ENCODE measurements around the gene ZSWIM6. TPM values are rescaled to one million over a fixed set of nuclear protein-coding genes. Genes with fewer than 3 reads are reported as not detected.

Gene ZSWIM6
- polyA plus RNA-seq (ENCODE audit: insufficient read length) = 34.3 TPM
- long read RNA-seq, donor 1 = 0 reads
- long read RNA-seq, donor 2, full-length matches to known transcripts = 1 of 1 reads
- long read RNA-seq, donor 2, partial matches to known transcripts = 0 of 1 reads
- long read RNA-seq, donor 2, other reads (novel, unspliced or antisense) = 0 of 1 reads
- long read RNA-seq, donor 3, full-length matches to known transcripts = 1 of 8 reads
- long read RNA-seq, donor 3, partial matches to known transcripts = 7 of 8 reads
- long read RNA-seq, donor 3, other reads (novel, unspliced or antisense) = 0 of 8 reads
- long read RNA-seq, donor 4 = 0 reads
- long read RNA-seq, donor 5, full-length matches to known transcripts = 1 of 45 reads
- long read RNA-seq, donor 5, partial matches to known transcripts = 44 of 45 reads
- long read RNA-seq, donor 5, other reads (novel, unspliced or antisense) = 0 of 45 reads
- long read RNA-seq, donor 6, full-length matches to known transcripts = 1 of 1 reads
- long read RNA-seq, donor 6, partial matches to known transcripts = 0 of 1 reads
- long read RNA-seq, donor 6, other reads (novel, unspliced or antisense) = 0 of 1 reads
- long read RNA-seq, donor 7, full-length matches to known transcripts = 2 of 2 reads
- long read RNA-seq, donor 7, partial matches to known transcripts = 0 of 2 reads
- long read RNA-seq, donor 7, other reads (novel, unspliced or antisense) = 0 of 2 reads
- long read RNA-seq, donor 8 = 0 reads

- DNase-seq = peak; percentile 98
Observed at GRCh38 chr5:61331407-61332357, at the start of gene ZSWIM6. Gene ZSWIM6 (plus strand): TSS chr5:61332258. CDS start chr5:61332273, 15 bp downstream.

- DNase-seq = no peak
Observed at GRCh38 chr5:61283471-61283870, 48.6 kb upstream of the ZSWIM6 start.

DNA sequence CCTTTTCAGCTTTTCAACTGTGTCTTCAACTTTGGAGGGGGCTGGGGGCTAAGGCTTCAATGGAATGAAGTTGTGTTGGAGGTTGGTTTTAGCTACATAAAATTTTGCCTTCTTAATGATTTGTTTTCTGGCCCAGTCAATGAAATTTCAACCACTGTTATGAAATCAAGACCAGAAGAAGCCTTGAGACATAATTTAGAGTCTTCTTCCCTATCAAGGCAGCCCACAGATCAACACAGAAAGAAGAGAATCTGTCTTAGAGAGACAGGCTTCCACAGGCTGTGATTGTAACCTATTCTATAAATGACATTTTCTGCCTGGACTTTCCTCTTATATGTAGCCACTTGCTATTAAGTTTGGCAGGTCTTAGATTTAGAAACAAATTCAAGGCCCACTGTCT lies 46.5 kb upstream of the ZSWIM6 start:
- no peak for DNase-seq

GRCh38 chr5:61286446-61287132 lies 45.5 kb upstream of the ZSWIM6 start:
- DNase-seq = no peak

- no peak for DNase-seq
Observed at GRCh38 chr5:61287474-61287873, 44.6 kb upstream of the ZSWIM6 start.

DNA sequence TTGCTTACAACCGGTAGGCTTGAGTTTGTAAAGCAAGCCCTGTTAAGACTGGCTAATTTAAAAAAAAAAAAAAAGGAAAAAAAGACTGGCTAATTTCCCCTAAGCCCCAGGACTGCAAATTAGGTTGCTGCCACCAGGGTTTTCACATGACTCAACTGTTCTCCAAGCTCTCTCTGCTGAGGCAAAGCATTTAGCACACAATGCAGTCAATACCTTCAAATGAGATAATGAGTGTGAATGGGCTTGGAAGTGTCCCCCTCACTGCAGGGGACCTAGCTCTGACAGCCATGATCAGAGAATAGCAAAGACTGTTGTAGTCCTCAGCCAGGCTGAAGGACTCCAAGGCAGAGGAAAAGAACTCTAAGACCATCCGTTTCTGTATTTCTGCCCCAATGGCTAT lies 42.8 kb upstream of the ZSWIM6 start:
- DNase-seq = no peak

GRCh38 chr5:61289669-61290306 lies 42.3 kb upstream of the ZSWIM6 start:
- no peak for DNase-seq

DNA sequence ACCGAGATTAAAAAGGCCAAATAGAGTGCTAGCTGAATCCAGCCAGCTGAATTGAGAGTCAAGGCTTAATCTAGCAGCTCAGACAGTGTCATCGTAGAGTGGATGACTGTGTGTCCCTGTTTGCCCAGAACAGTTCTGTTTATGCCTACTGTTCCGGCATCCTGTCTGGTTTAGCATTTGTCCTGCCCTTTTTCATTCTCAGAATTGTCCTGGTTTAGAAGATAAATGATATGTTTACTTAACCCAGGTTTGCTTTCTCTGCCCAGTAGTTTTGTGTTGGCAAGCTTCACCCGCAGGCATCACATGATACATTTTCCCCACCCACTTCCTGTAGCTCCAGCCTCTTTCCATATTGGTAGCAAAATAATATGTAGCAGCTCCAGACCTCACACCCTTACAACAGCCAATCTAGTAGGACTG lies 41.3 kb upstream of the ZSWIM6 start:
- no peak for DNase-seq

DNA sequence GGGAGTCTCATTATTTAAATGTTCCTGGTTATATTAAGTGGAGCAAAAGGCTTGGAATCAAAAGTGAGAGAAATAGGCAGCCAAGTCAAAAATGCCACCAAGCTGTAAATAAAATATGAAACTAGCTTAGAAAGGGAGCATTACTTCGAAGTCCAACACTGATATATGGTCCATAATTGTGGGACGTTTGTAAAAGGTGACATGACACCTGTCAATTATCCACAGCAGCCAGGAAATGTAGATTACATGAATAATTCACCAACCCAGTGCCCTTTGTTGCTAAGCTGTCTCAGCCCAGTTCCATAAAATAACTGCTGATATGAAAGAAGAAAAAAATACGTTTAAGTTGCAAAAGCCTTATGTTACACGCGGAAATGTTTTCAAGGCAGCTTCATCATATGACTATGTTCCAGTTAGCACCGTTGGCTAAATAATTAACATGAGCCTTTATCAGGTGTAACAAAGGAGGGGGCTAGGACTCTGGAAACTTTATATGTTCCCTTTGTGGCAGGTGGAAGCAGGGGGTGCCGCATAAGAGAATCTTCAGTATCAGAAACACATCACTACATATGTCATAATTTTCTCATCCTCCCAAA lies 39.9 kb upstream of the ZSWIM6 start:
- no peak for DNase-seq

GRCh38 chr5:61293071-61293470 lies 39.0 kb upstream of the ZSWIM6 start:
- DNase-seq = no peak

GRCh38 chr5:61293873-61294272 lies 38.2 kb upstream of the ZSWIM6 start:
- DNase-seq = no peak

- DNase-seq = no peak
Observed at GRCh38 chr5:61295365-61295764, 36.7 kb upstream of the ZSWIM6 start.

GRCh38 chr5:61298066-61298465 lies 34.0 kb upstream of the ZSWIM6 start:
- no peak for DNase-seq

GRCh38 chr5:61298580-61298979 lies 33.5 kb upstream of the ZSWIM6 start:
- DNase-seq = no peak

DNA sequence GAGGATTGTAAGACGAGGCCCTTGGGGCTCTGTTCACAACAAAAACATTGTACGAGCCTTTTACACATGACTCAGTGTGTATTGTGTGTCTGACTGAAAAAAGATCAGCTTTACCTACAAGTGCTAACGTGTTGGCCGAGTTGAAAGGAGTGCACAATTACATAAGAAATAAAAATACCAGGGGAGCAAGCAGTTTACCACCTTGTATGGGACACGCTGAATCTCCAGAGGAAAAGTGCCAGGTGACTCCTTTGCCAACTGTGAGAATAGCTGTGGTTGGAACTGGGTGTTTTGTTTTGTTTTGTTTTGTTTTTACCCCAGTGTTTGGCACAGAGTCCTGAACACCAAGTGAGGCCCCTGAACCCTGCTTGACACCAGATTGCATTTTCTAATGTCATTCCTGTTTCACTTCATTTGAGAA lies 32.8 kb upstream of the ZSWIM6 start:
- DNase-seq = no peak

DNA sequence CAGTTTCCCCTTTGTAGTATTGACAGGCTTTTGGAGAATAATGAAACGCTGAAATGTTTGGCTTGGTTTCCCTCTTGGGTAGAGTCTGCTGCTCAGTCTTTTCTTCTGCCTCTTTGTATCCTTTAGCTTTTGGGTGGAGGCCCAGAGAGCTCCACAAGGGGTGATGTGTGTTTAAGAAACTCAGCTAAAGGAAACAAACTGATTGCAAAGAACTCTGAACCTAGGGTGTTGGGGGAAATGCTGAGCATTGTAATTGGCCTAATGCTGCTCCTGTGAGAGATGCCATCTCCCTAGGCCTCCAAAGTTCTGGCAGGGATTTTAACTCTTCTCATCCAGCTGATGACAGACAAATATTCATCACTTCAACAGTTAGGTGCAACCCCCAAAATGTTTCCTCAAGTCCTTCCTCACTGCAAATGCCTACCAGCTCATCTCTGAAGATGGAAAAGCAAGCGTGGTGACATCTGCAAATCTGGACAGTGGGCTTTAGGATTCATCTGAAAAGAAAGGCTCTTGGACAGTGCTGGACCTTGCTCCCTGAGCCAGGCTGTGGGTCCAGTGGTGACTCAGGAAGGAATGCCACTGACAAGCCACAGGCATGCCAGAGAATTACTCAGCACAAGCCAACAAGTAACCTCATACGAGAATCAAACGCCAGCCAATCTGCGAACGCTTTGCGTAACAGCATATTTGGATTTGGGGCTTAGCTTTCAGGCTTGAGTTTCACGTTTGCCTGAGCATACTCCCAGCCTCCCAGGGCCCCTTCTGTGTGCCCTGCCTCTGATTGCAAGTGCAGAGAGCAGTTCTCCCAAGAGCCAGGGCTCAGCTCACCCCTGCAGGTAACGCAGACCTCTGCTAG lies 30.5 kb upstream of the ZSWIM6 start:
- DNase-seq = no peak

DNA sequence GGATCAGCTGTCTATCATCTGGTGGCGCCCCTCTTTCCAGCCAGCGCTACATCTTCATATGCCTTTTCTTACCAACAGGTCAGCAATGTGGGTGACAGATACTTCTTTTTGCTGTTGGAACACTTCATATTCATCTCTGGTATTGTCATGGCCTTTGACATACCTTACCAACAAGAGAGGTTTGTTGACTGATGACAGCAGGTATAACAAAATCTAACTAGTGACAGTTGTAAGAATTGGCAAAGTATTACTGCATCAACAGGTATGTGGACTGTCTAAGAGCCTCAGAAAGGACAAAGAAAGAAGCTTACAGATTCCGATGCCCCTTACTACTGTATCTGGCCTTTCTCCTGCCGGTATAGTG lies 29.9 kb upstream of the ZSWIM6 start:
- no peak for DNase-seq

GRCh38 chr5:61303346-61303745 lies 28.7 kb upstream of the ZSWIM6 start:
- DNase-seq = no peak

GRCh38 chr5:61304590-61305381 lies 27.3 kb upstream of the ZSWIM6 start:
- DNase-seq = no peak
